ENCODE measurements around the gene MAML3. TPM values are rescaled to one million over a fixed set of nuclear protein-coding genes. Genes with fewer than 3 reads are reported as not detected.

MAML3 gene
- total and polyA plus RNA-seq, 2 donors, result 4.3 to 5.2 TPM

DNA sequence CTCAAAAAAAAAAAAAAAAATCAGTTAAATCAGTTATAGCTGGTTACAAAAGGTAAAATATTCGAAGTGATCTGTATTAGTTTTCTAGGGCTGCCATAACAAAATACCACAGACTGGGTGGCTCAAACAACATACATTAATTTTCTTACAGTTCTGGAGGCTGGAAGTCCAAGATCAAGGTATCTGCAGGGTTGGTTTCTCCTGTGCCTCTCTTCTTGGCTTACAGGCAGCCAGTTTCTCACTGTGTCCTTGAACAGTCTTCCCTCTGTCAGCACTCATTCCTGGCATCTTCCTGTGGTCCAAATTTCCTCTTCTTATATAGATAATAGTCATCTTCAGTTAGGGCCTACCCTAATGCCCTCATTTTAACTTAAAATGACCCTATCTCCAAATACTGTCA, 248.5 kb downstream of the MAML3 start:
- Histone ChIP-seq H3K36me3 (ENCODE audit: control insufficient read depth in 2 of 2, insufficient read depth in 2 of 2, low read length in 1 of 2) (no peaks in the 10 kb centered on the region), H3K27me3 (ENCODE audit: control insufficient read depth in 2 of 2, insufficient read depth in 1 of 2, low read length in 1 of 2) (no peaks in the 10 kb centered on the region), H3K4me3 (ENCODE audit: low read length in 2 of 2) (no peak overlapping the region), H3K9me3 (ENCODE audit: control insufficient read depth in 2 of 2, insufficient read depth in 1 of 2, low read length in 1 of 2) (no peaks in the 10 kb centered on the region), H3K4me1 (ENCODE audit: control insufficient read depth in 2 of 2, insufficient read depth in 2 of 2, low read length in 2 of 2) (peaks cover 0 to 24% of the 10 kb centered on the region in 2 donors), H3K27ac (ENCODE audit: low read depth in 1 of 2, low read length in 1 of 2) (no peak overlapping the region)
- DNase-seq (ENCODE audit: low read depth in 6 of 9, low spot score in 9 of 9), result no peak
- 97% methylated on average over 1 of the region's 1 CpG for WGBS

DNA sequence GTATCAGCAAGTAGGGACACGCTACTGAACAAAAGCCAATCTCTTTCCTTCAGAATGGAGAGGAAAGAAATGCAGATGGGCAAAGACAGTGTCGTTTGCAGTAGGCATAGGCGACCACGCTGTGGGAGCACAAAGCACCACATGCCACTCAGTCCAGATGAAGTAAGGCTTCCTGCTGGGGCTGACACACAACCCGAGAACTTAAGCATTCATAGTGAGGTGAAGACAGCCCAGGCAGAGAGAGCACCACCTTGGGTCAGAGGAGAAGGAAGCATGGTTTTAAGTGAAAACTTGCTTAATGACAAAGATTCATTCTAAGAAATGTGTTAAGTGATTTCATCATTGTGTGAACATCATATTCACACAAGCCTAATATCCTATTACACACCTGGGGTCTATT, 249.6 kb downstream of the MAML3 start:
- H3K4me3 ChIP-seq (ENCODE audit: low read length in 2 of 2), result no peak overlapping the region
- no peaks in the 10 kb centered on the region for H3K9me3 ChIP-seq (ENCODE audit: control insufficient read depth in 2 of 2, insufficient read depth in 1 of 2, low read length in 1 of 2)
- no peak overlapping the region for H3K27ac ChIP-seq (ENCODE audit: low read depth in 1 of 2, low read length in 1 of 2)
- no peak for DNase-seq (ENCODE audit: low read depth in 6 of 9, low spot score in 9 of 9)
- peaks cover 0 to 24% of the 10 kb centered on the region in 2 donors for H3K4me1 ChIP-seq (ENCODE audit: control insufficient read depth in 2 of 2, insufficient read depth in 2 of 2, low read length in 2 of 2)
- 94% methylated on average over 5 of the region's 5 CpGs for WGBS
- H3K36me3 ChIP-seq (ENCODE audit: control insufficient read depth in 2 of 2, insufficient read depth in 2 of 2, low read length in 1 of 2), result no peaks in the 10 kb centered on the region
- H3K27me3 ChIP-seq (ENCODE audit: control insufficient read depth in 2 of 2, insufficient read depth in 1 of 2, low read length in 1 of 2), result no peaks in the 10 kb centered on the region

DNA sequence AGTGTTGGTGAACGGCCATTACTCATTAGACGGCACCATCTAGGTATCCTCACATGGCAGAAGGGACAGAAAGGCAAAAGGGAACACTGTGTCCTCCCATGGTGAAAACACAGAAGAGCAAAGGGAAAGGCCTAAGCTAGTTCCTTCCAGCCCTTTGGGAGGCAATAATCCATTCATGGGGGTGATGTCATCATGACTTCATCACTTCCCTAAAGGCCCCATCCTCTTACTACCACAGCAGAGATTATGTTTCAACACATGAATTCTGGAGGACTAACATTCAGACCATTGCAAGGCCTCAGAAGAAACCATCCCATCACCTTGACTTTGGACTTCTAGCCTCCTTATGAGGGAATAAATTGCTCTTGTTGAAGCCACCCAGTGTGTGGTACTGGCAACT, 250.1 kb downstream of the MAML3 start:
- Histone ChIP-seq H3K4me1 (ENCODE audit: control insufficient read depth in 2 of 2, insufficient read depth in 2 of 2, low read length in 2 of 2) (peaks cover 0 to 24% of the 10 kb centered on the region in 2 donors), H3K9me3 (ENCODE audit: control insufficient read depth in 2 of 2, insufficient read depth in 1 of 2, low read length in 1 of 2) (no peaks in the 10 kb centered on the region), H3K36me3 (ENCODE audit: control insufficient read depth in 2 of 2, insufficient read depth in 2 of 2, low read length in 1 of 2) (no peaks in the 10 kb centered on the region), H3K4me3 (ENCODE audit: low read length in 2 of 2) (no peak overlapping the region), H3K27me3 (ENCODE audit: control insufficient read depth in 2 of 2, insufficient read depth in 1 of 2, low read length in 1 of 2) (no peaks in the 10 kb centered on the region), H3K27ac (ENCODE audit: low read depth in 1 of 2, low read length in 1 of 2) (no peak overlapping the region)
- WGBS, result over 99% methylated on average over 2 of the region's 2 CpGs
- no peak for DNase-seq (ENCODE audit: low read depth in 6 of 9, low spot score in 9 of 9)

DNA sequence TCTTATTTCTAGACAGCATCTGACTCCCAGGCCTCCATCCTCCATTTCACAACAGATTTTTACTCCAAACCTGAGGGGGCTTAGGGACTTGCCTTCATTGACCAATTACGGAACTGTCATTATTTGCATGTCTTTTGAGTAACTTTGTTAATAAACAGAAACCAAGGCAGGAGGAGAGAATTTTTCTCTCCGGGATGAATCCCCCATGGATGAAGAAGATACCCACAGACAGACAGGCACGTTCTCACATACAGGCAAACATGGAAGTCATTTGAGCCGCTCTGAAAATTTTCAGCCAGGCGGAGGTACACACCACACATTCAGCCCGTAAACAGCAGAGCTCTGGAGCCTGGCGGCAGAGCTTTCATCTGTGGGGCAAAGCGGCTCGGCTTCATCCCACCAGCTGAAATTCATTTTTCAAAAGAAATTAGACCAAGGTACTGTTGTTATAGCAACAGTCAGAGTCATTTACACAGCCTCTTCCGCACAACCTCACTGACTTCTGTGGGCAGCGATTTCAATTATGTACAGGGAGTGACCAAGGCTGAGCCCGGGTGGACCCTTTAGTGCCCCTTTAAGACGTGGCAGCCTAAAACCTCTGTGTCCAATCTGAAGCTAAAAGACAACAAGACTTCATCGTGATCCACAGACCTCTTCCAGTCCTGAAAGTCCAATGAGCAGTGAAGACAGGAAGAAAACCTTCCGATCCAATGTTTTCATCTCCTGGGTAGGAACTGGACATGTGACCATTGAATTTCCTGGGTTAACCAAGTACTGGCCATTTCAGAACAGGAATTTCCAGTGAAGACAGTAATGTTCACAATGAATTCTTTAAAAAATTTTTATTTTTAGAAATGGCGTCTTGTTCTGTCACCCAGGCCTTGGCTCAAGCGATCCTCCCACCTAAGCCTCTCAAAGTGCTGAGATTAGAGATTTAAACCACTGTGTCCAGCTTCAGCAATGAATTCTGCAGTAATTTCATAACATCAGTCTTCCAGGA, 251.4 kb downstream of the MAML3 start:
- H3K27ac ChIP-seq (ENCODE audit: low read depth in 1 of 2, low read length in 1 of 2), result peak overlapping the region in 1 of 2 donors; percentile 57
- no peaks in the 10 kb centered on the region for H3K36me3 ChIP-seq (ENCODE audit: control insufficient read depth in 2 of 2, insufficient read depth in 2 of 2, low read length in 1 of 2)
- H3K27me3 ChIP-seq (ENCODE audit: control insufficient read depth in 2 of 2, insufficient read depth in 1 of 2, low read length in 1 of 2), result no peaks in the 10 kb centered on the region
- H3K9me3 ChIP-seq (ENCODE audit: control insufficient read depth in 2 of 2, insufficient read depth in 1 of 2, low read length in 1 of 2), result no peaks in the 10 kb centered on the region
- DNase-seq (ENCODE audit: low read depth in 6 of 9, low spot score in 9 of 9), result no peak
- peaks cover 0 to 24% of the 10 kb centered on the region in 2 donors for H3K4me1 ChIP-seq (ENCODE audit: control insufficient read depth in 2 of 2, insufficient read depth in 2 of 2, low read length in 2 of 2)
- 95% methylated on average over 17 of the region's 17 CpGs for WGBS
- no peak overlapping the region for H3K4me3 ChIP-seq (ENCODE audit: low read length in 2 of 2)

DNA sequence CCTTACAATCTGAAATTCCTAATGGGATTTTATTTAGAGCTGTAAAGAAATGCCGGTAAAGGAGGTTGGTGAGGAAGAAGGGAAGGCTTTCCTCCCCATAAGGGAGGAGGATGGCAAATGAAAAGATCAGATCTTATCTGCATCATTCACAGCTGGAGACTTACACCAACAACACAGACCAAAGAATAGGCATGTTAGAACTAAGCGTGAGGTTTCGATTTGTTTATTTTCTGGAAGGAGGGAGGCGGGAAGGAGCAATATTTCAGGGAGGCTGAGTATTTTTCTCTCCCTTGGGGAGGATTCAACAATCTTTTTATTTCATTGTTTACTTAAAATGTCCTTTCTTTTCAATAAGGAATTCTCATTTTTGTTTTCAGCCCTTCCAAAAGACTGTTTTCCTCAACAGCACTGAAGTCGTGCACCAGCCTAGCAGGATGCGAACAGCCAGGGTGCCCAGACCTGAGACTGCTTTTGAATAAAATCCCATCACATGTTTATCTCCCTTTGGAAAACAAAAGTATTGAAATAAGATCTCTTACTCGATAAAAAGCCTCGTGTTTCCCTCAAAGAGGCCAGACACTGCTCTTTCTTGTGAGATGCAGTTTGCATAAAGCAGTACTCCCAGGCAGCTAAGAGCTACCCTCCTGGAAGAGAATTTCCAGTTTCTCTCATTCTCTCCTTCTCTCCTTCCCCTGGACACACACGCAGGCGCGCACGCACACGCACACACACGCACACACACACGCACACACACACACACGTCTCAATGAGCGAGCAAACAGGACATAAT, 252.3 kb downstream of the MAML3 start:
- Histone ChIP-seq H3K9me3 (ENCODE audit: control insufficient read depth in 2 of 2, insufficient read depth in 1 of 2, low read length in 1 of 2) (no peaks in the 10 kb centered on the region), H3K4me1 (ENCODE audit: control insufficient read depth in 2 of 2, insufficient read depth in 2 of 2, low read length in 2 of 2) (peaks cover 0 to 24% of the 10 kb centered on the region in 2 donors), H3K4me3 (ENCODE audit: low read length in 2 of 2) (no peak overlapping the region), H3K27ac (ENCODE audit: low read depth in 1 of 2, low read length in 1 of 2) (peak overlapping the region in 1 of 2 donors; percentile 57), H3K36me3 (ENCODE audit: control insufficient read depth in 2 of 2, insufficient read depth in 2 of 2, low read length in 1 of 2) (no peaks in the 10 kb centered on the region), H3K27me3 (ENCODE audit: control insufficient read depth in 2 of 2, insufficient read depth in 1 of 2, low read length in 1 of 2) (no peaks in the 10 kb centered on the region)
- WGBS, result 80% methylated on average over 17 of the region's 17 CpGs
- DNase-seq (ENCODE audit: low read depth in 6 of 9, low spot score in 9 of 9), result no peak

DNA sequence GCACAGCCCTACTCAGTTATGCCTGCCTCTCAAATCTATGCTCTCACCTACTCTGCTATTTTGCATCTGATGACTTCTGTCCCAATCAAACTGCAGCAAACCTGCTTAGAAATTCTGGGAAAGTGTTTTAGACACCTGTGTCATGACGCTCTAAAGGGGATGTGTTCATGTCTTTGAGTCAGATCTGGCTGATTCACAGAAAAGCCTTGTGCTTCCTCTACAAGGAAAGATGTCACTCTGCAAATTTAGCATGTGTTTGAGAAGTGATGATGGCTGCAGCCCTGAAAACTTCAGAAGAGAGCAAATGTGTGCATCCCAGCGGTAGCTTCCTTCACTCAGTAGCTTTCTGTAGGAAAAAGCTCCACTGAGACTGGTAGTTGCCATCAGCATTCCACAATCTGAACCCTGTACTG, 253.0 kb downstream of the MAML3 start:
- DNase-seq (ENCODE audit: low read depth in 6 of 9, low spot score in 9 of 9), result peak in 1 of 9 donors; percentile 37
- Histone ChIP-seq H3K27me3 (ENCODE audit: control insufficient read depth in 2 of 2, insufficient read depth in 1 of 2, low read length in 1 of 2) (no peaks in the 10 kb centered on the region), H3K36me3 (ENCODE audit: control insufficient read depth in 2 of 2, insufficient read depth in 2 of 2, low read length in 1 of 2) (no peaks in the 10 kb centered on the region), H3K9me3 (ENCODE audit: control insufficient read depth in 2 of 2, insufficient read depth in 1 of 2, low read length in 1 of 2) (no peaks in the 10 kb centered on the region), H3K4me1 (ENCODE audit: control insufficient read depth in 2 of 2, insufficient read depth in 2 of 2, low read length in 2 of 2) (peaks cover 0 to 24% of the 10 kb centered on the region in 2 donors), H3K4me3 (ENCODE audit: low read length in 2 of 2) (no peak overlapping the region), H3K27ac (ENCODE audit: low read depth in 1 of 2, low read length in 1 of 2) (peak overlapping the region in 1 of 2 donors; percentile 57)
- WGBS, result 57% methylated on average over 2 of the region's 2 CpGs

DNA sequence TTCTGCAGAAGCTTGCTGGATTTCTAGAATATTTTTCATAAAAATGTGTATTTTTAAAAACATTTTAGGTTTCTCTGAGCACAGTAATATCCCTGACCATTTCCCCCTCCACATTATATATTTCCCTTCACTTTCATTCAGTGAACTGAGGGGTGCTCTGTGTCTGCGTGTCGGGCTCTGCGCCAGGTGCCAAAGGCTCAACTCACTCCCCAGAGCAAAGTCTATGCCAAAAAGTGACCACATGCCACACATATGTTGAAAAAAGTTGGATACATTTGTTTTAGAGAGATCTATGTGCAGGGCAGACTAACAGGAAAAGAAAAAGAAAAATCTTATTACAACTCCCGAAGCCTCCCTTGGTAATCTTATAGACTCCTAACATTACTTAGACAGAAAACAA, 254.6 kb downstream of the MAML3 start:
- Histone ChIP-seq H3K27ac (ENCODE audit: low read depth in 1 of 2, low read length in 1 of 2) (no peak overlapping the region), H3K36me3 (ENCODE audit: control insufficient read depth in 2 of 2, insufficient read depth in 2 of 2, low read length in 1 of 2) (no peaks in the 10 kb centered on the region), H3K9me3 (ENCODE audit: control insufficient read depth in 2 of 2, insufficient read depth in 1 of 2, low read length in 1 of 2) (no peaks in the 10 kb centered on the region), H3K4me3 (ENCODE audit: low read length in 2 of 2) (no peak overlapping the region), H3K4me1 (ENCODE audit: control insufficient read depth in 2 of 2, insufficient read depth in 2 of 2, low read length in 2 of 2) (peaks cover 0 to 24% of the 10 kb centered on the region in 2 donors), H3K27me3 (ENCODE audit: control insufficient read depth in 2 of 2, insufficient read depth in 1 of 2, low read length in 1 of 2) (no peaks in the 10 kb centered on the region)
- 99% methylated on average over 4 of the region's 4 CpGs for WGBS
- no peak for DNase-seq (ENCODE audit: low read depth in 6 of 9, low spot score in 9 of 9)

DNA sequence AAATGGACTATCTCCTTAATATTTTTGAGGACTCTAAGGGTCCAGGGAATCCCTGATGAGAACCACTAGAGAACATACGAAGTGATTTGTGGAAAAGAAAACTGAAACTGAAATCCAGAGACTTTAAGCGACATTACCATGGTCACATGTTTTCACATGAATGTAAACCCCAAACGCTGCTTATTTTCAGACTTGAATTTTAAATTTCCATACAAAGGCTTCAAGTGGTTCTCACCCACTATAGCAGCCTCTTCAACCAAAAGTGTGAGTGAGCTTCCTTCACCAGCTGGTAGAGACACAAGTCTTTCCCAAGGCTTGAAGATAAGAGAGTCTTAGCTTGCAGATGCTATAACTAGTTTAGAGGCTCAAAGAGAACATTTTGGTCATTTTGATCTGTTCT, 255.7 kb downstream of the MAML3 start:
- WGBS, result 22% methylated on average over 3 of the region's 3 CpGs
- peak in 1 of 9 donors; percentile 31 for DNase-seq (ENCODE audit: low read depth in 6 of 9, low spot score in 9 of 9)
- Histone ChIP-seq H3K9me3 (ENCODE audit: control insufficient read depth in 2 of 2, insufficient read depth in 1 of 2, low read length in 1 of 2) (no peaks in the 10 kb centered on the region), H3K4me1 (ENCODE audit: control insufficient read depth in 2 of 2, insufficient read depth in 2 of 2, low read length in 2 of 2) (peaks cover 0 to 21% of the 10 kb centered on the region in 2 donors), H3K27me3 (ENCODE audit: control insufficient read depth in 2 of 2, insufficient read depth in 1 of 2, low read length in 1 of 2) (no peaks in the 10 kb centered on the region), H3K27ac (ENCODE audit: low read depth in 1 of 2, low read length in 1 of 2) (peak overlapping the region in 1 of 2 donors; percentile 18), H3K4me3 (ENCODE audit: low read length in 2 of 2) (no peak overlapping the region), H3K36me3 (ENCODE audit: control insufficient read depth in 2 of 2, insufficient read depth in 2 of 2, low read length in 1 of 2) (no peaks in the 10 kb centered on the region)
